ENCODE data around the gene ARHGEF7. TPM values are rescaled to one million over a fixed set of nuclear protein-coding genes. Genes with fewer than 3 reads are reported as not detected.
A peak's percentile ranks its signal among the peaks of the same experiment; 100 is the strongest.

ARHGEF7 gene
- total RNA-seq, 2 donors from 2014 or later: 117 to 152 TPM

DNA sequence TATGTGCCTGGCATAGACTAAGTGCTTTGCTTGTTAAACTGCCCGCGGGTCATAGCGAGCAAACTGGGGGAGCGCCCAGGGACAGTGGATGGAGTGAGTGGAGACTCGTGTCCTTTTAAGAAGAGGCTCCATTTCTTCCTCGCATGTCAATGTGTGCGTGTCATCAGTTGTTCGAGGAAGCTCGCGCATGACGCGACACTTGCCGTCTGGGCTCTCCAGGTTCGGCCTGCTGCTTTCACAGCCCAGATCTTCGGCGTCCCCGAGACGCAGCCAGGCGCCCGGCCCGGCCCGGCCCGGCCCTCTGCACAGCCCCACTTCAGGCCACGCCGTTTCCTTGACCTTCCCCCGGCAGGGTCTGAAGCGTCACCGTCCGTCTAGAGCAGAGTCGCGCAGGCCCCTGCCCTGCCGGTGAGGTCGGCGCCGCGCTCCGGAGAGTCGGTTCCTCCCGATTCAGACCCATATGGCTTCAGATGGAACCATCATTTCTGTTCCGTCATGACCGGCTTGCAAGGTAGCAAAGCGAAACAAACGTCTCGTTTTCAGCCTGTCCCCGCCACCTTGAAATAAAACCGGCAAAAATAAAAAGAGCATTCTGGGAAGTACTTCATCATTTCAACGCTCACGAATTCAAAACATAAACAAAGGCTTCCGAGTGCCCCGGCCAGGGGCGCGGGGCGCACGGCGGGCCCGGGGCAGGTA is 599 bp upstream of the ARHGEF7 start:
- Histone ChIP-seq H3K9me3 (no peaks in the 10 kb centered on the region), H3K4me1 (ENCODE audit: control insufficient read depth in 1 of 2, low read depth in 2 of 2) (peaks cover 0 to 38% of the 10 kb centered on the region in 2 donors), H3K27me3 (replicated peaks; ENCODE audit: insufficient read depth) (no peaks in the 10 kb centered on the region), H3K36me3 (no peaks in the 10 kb centered on the region), H3K27ac (peak overlapping the region; percentile 89 to 92), H3K4me3 (peak overlapping the region; percentile 76)
- peak; percentile 30 for DNase-seq (ENCODE audit: low spot score)
- TF ChIP-seq, protein P1, sequence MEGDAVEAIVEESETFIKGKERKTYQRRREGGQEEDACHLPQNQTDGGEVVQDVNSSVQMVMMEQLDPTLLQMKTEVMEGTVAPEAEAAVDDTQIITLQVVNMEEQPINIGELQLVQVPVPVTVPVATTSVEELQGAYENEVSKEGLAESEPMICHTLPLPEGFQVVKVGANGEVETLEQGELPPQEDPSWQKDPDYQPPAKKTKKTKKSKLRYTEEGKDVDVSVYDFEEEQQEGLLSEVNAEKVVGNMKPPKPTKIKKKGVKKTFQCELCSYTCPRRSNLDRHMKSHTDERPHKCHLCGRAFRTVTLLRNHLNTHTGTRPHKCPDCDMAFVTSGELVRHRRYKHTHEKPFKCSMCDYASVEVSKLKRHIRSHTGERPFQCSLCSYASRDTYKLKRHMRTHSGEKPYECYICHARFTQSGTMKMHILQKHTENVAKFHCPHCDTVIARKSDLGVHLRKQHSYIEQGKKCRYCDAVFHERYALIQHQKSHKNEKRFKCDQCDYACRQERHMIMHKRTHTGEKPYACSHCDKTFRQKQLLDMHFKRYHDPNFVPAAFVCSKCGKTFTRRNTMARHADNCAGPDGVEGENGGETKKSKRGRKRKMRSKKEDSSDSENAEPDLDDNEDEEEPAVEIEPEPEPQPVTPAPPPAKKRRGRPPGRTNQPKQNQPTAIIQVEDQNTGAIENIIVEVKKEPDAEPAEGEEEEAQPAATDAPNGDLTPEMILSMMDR (IDR thresholded peaks at IDR 0.05): no peak
- peak; percentile 36 for ATAC-seq (ENCODE audit: insufficient number of reproducible peaks, low FRiP score, low read depth)

DNA sequence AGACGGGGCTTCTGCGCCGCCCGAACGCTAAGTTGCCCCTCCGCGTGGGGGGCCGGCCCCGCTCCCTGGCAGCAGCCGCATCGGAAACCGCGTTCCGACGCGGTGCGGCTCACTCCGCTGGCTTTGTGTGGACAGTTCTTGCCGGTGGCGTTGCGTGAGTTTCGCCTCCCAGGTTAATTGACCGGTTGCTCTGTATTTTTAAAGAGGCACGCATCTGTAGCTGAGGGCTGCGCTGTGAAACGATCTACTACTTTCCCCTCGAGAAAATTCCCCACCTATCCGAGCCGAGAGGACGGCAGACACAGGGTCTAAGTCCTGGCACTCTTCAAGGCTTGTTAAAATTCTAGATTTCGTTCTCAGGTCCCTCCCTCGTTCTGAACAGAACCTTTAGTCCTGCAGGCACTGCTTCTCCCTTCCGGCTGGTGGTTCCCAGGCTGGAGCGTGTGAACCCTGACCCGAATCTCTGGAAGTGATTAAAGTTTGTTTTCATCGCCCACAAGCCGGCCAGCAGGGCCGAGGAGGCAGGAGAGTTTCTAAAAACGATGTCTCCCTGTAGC is 933 bp downstream of the ARHGEF7 start:
- Histone ChIP-seq H3K27ac (peak overlapping the region; percentile 73 to 82), H3K4me1 (ENCODE audit: control insufficient read depth in 1 of 2, low read depth in 2 of 2) (peaks cover 9 to 53% of the 10 kb centered on the region in 2 donors), H3K4me3 (peak overlapping the region; percentile 76), H3K36me3 (no peaks in the 10 kb centered on the region), H3K9me3 (no peaks in the 10 kb centered on the region), H3K27me3 (replicated peaks; ENCODE audit: insufficient read depth) (no peaks in the 10 kb centered on the region)
- ATAC-seq (ENCODE audit: insufficient number of reproducible peaks, low FRiP score, low read depth) (no peak), DNase-seq (ENCODE audit: low spot score) (no peak)
- TF ChIP-seq, protein P1 (IDR thresholded peaks at IDR 0.05): no peak

DNA sequence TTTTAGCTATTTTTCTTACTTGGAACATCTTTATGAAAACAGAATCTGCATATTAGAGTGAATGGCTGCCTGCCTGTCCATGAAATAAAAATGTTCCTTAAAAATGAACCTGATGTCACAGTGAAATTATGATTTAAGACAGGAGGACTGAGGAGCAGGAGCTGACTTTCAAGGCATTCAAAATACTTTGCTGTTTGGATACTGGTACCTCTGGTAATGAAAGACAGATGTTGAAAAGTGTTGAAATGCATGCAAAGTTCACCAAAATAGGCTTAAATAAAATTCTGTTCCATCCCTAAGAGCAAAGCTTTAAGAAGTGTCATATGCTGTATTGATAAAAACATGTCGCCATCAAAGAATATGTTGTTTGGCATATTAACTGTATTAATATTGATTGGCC is 1.7 kb downstream of the ARHGEF7 start:
- Histone ChIP-seq H3K4me3 (peak overlapping the region; percentile 76), H3K27ac (peak overlapping the region; percentile 73 to 82), H3K9me3 (no peaks in the 10 kb centered on the region), H3K4me1 (ENCODE audit: control insufficient read depth in 1 of 2, low read depth in 2 of 2) (peaks cover 9 to 61% of the 10 kb centered on the region in 2 donors), H3K36me3 (no peaks in the 10 kb centered on the region), H3K27me3 (replicated peaks; ENCODE audit: insufficient read depth) (no peaks in the 10 kb centered on the region)
- DNase-seq (ENCODE audit: low spot score): no peak
- TF ChIP-seq, protein P1 (IDR thresholded peaks at IDR 0.05): no peak
- no peak for ATAC-seq (ENCODE audit: insufficient number of reproducible peaks, low FRiP score, low read depth)

DNA sequence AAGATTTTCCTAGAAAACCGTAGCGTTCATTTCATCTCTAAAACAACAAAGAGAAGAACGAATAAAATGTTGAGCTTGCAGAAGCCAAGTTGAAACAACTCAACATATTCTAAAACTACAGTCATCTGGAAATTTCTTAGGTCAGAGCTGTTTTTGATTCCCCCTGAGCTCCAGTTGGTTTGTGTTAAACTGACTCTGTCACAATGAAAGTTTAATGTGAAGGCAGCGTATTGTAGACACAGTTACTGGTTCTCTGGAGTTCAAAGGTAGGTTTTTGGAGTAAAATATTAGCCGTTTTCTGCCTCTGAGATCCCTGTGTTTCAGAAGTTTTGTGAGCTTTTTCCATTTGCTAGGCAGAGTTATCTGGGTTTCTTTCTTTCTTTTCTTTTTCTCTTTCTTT is 2.2 kb downstream of the ARHGEF7 start:
- DNase-seq (ENCODE audit: low spot score) (no peak), ATAC-seq (ENCODE audit: insufficient number of reproducible peaks, low FRiP score, low read depth) (no peak)
- no peaks in the 10 kb centered on the region for H3K36me3 ChIP-seq
- no peaks in the 10 kb centered on the region for H3K9me3 ChIP-seq
- H3K4me3 ChIP-seq: peak overlapping the region; percentile 76
- peak overlapping the region; percentile 73 to 82 for H3K27ac ChIP-seq
- TF ChIP-seq, protein P1 (IDR thresholded peaks at IDR 0.05): no peak
- H3K27me3 ChIP-seq (replicated peaks; ENCODE audit: insufficient read depth): no peaks in the 10 kb centered on the region
- peaks cover 9 to 65% of the 10 kb centered on the region in 2 donors for H3K4me1 ChIP-seq (ENCODE audit: control insufficient read depth in 1 of 2, low read depth in 2 of 2)

DNA sequence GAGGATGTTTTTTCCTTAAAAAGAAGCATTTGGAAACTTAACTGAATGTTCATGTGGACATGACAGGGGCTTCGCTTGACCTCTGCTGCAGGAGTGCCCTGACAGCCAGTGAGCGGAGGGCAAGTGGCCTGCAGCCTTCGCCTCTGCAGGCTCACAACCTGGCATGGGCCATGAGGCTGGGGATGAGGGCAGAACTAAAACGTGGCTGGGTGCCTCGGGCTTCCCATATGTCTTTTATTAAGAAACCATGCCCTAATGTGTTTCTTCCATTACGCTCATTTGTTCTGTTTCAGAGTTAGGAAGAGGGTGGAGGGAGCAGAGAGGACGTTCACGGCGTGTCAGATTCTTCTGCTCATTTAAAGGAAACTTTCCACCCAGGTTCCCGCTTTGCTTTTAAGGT is 2.9 kb downstream of the ARHGEF7 start:
- no peaks in the 10 kb centered on the region for H3K27me3 ChIP-seq (replicated peaks; ENCODE audit: insufficient read depth)

More for the DNA sequence above, 2.9 kb downstream of the ARHGEF7 start:
- Histone ChIP-seq H3K4me3 (peak overlapping the region; percentile 2), H3K4me1 (ENCODE audit: control insufficient read depth in 1 of 2, low read depth in 2 of 2) (peaks cover 9 to 72% of the 10 kb centered on the region in 2 donors), H3K36me3 (no peaks in the 10 kb centered on the region), H3K9me3 (no peaks in the 10 kb centered on the region), H3K27ac (peak overlapping the region; percentile 73 to 82)
- ATAC-seq (ENCODE audit: insufficient number of reproducible peaks, low FRiP score, low read depth): no peak
- TF ChIP-seq, protein P1 (IDR thresholded peaks at IDR 0.05): no peak
- DNase-seq (ENCODE audit: low spot score): no peak

Measured in thoracic aorta (tissue), 2 donors.